ENCODE measurements around the gene DHRS7. TPM values are rescaled to one million over a fixed set of nuclear protein-coding genes. Genes with fewer than 3 reads are reported as not detected.

The DHRS7 gene
- polyA plus RNA-seq, 1 of the 3 experiments (the other 2 are of a cell fraction), result 88.7 TPM

DNA sequence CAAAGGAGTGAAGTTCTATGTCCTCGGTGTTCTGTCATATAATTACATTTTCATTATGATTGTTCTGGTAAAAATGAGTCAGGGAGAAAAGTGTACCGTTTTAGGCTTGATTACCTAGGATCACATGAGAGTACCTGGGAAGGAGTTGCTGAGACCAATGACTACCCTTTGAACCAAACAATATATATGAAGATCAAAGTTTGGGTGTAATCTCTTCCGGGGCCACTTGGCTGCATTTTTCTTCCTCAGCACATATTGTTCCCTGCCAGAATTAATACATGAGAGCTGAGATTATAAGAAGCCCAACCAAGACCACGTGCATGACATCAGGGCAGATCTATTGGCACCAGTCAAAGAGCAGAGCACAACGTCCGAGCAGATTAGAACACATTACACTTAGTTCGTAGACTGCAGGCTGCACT, 41.1 kb upstream of the DHRS7 start:
- H4K20me1 ChIP-seq (ENCODE audit: insufficient read depth), result no peaks in the 10 kb centered on the region
- no peak overlapping the region for H3K4me3 ChIP-seq (ENCODE audit: low read depth in 2 of 2, low read length in 1 of 2)
- TF ChIP-seq TAF1 (IDR thresholded peaks at IDR 0.05; ENCODE audit: borderline replicate concordance, low read depth, low read length), result no peak
- TF ChIP-seq FOXM1 (IDR thresholded peaks at IDR 0.05; ENCODE audit: low read depth), result no peak
- no peak for TF ChIP-seq RCOR1 (IDR thresholded peaks at IDR 0.05; ENCODE audit: low read length)
- no peak for TF ChIP-seq GABPA (IDR thresholded peaks at IDR 0.05; ENCODE audit: low read depth)
- no peak for TF ChIP-seq POLR2AphosphoS5 (IDR thresholded peaks at IDR 0.05; ENCODE audit: low read depth, low read length)
- no peaks in the 10 kb centered on the region for H3K9me3 ChIP-seq
- H2AFZ ChIP-seq (ENCODE audit: low read depth), result no peak overlapping the region
- H3K27me3 ChIP-seq (ENCODE audit: insufficient read depth), result no peaks in the 10 kb centered on the region; the same call in 1 of the 2 replicates
- peaks cover 0 to 4% of the 10 kb centered on the region in 2 experiments; a peak in 2 of 4 replicates for H3K4me1 ChIP-seq (ENCODE audit: control insufficient read depth in 1 of 2, insufficient read depth in 2 of 2, low read depth in 1 of 2, low read length in 1 of 2)
- CTCF ChIA-PET, result interaction anchor here (1.0 kb wide), 2 partner anchors 22 to 56 kb away, joined by 3 to 4 read pairs; no protein-coding TSS in a partner anchor
- H3K9ac ChIP-seq, result no peak overlapping the region
- H3F3A ChIP-seq (replicated peaks; ENCODE audit: insufficient read depth), result no peaks in the 10 kb centered on the region
- POLR2A ChIA-PET, result no interaction called here
- H3K9me2 ChIP-seq, result no peaks in the 10 kb centered on the region
- 45% methylated on average over 7 of the region's 7 CpGs for WGBS (ENCODE audit: low lambda C conversion rate)
- no peak overlapping the region for H3K27ac ChIP-seq (ENCODE audit: low read depth in 2 of 2, low read length in 1 of 2)
- no peaks in the 10 kb centered on the region for H3K79me2 ChIP-seq (ENCODE audit: insufficient read depth)
- DNase-seq, result no peak
- no peaks in the 10 kb centered on the region for H3K36me3 ChIP-seq (replicated peaks in 1 of 2; ENCODE audit: control insufficient read depth in 1 of 2, insufficient read depth in 2 of 2, low read length in 1 of 2)
- no peak overlapping the region for H3K4me2 ChIP-seq

DNA sequence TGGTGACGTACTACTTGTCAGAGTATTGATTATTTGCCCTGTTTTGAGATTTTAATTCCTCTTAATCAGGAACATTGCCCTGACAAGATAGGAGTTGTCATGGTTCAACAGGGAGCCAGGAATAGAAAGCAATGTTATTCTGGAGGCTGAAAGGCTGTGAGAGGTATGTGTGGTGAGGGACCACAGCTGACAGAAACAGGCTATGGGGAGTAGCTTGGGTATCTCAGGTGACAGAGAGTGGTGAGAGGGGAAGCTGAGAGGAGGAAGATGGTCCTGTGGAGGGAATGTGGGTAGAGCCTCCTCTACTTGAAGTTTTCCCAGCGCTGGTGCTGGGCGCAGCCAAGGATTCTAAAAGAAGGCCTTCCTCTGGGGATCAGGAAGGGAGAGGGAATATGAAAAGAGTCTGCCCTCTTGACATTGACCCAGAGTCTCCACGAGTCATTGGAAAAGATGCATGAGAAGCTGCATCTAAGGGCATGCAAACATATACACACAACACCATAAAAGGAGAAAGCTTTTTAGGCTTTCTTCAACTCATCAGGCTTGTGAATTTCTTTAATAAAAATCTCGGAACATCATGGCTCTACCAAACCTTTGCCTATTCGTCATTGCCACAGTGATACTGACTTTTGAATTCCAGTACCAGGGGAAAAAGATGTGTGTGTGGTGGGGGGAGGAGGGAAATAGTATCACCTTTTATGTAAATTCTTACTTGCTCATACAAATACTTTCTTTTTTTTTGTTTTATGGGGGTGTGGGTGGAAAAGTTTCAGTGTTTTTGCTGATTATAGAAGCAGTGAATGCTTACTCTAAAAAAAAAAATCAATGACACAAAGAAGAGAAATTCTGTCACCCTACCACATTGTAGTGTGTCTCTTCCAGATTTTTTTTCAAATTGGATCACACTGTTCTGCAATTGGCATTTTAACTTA, 39.9 kb upstream of the DHRS7 start:
- WGBS (ENCODE audit: low lambda C conversion rate), result 59% methylated on average over 6 of the region's 6 CpGs
- Histone ChIP-seq H3K4me3 (ENCODE audit: low read depth in 2 of 2, low read length in 1 of 2) (no peak overlapping the region), H3F3A (replicated peaks; ENCODE audit: insufficient read depth) (no peaks in the 10 kb centered on the region), H3K9me2 (no peaks in the 10 kb centered on the region), H3K4me2 (no peak overlapping the region), H2AFZ (ENCODE audit: low read depth) (no peak overlapping the region), H3K79me2 (ENCODE audit: insufficient read depth) (no peaks in the 10 kb centered on the region), H3K9ac (no peak overlapping the region), H3K4me1 (ENCODE audit: control insufficient read depth in 1 of 2, insufficient read depth in 2 of 2, low read depth in 1 of 2, low read length in 1 of 2) (peaks cover 0 to 4% of the 10 kb centered on the region in 2 experiments; a peak in 2 of 4 replicates), H4K20me1 (ENCODE audit: insufficient read depth) (no peaks in the 10 kb centered on the region), H3K9me3 (no peaks in the 10 kb centered on the region; the same call in 1 of the 2 replicates), H3K27ac (ENCODE audit: low read depth in 2 of 2, low read length in 1 of 2) (no peak overlapping the region), H3K27me3 (ENCODE audit: insufficient read depth) (no peaks in the 10 kb centered on the region; the same call in 1 of the 2 replicates), H3K36me3 (replicated peaks in 1 of 2; ENCODE audit: control insufficient read depth in 1 of 2, insufficient read depth in 2 of 2, low read length in 1 of 2) (no peaks in the 10 kb centered on the region)
- CTCF ChIA-PET, result interaction anchor here (1.0 kb wide), 2 partner anchors 20 to 58 kb away, joined by 3 to 4 read pairs; no protein-coding TSS in a partner anchor
- TF ChIP-seq ZBTB33 (IDR thresholded peaks at IDR 0.05; ENCODE audit: borderline replicate concordance, low read depth), result no peak
- TF ChIP-seq FOXJ3 (CRISPR knock-in tag; IDR thresholded peaks at IDR 0.05), result no peak
- no peak for TF ChIP-seq NRF1 (IDR thresholded peaks at IDR 0.05; ENCODE audit: low read depth, low read length)
- TF ChIP-seq USF2 (IDR thresholded peaks at IDR 0.05; ENCODE audit: borderline replicate concordance, low read depth, low read length), result no peak
- TF ChIP-seq CHD2 (IDR thresholded peaks at IDR 0.05; ENCODE audit: low read length, partially characterized antibody), result no peak
- TF ChIP-seq TEAD4 (IDR thresholded peaks at IDR 0.05; ENCODE audit: borderline replicate concordance, insufficient read depth), result no peak
- TF ChIP-seq POLR2AphosphoS5 (IDR thresholded peaks at IDR 0.05; ENCODE audit: low read depth, low read length), result no peak
- TF ChIP-seq MXI1 (IDR thresholded peaks at IDR 0.05; ENCODE audit: low read depth, low read length), result no peak
- TF ChIP-seq JUND (IDR thresholded peaks at IDR 0.05), result no peak
- TF ChIP-seq MAX (IDR thresholded peaks at IDR 0.05; ENCODE audit: low read depth), result no peak
- no peak for TF ChIP-seq TCF12 (IDR thresholded peaks at IDR 0.05)
- TF ChIP-seq YY1 (IDR thresholded peaks at IDR 0.05; ENCODE audit: low read depth), result no peak
- TF ChIP-seq, protein P1, sequence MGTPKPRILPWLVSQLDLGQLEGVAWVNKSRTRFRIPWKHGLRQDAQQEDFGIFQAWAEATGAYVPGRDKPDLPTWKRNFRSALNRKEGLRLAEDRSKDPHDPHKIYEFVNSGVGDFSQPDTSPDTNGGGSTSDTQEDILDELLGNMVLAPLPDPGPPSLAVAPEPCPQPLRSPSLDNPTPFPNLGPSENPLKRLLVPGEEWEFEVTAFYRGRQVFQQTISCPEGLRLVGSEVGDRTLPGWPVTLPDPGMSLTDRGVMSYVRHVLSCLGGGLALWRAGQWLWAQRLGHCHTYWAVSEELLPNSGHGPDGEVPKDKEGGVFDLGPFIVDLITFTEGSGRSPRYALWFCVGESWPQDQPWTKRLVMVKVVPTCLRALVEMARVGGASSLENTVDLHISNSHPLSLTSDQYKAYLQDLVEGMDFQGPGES (IDR thresholded peaks at IDR 0.05; ENCODE audit: low read depth, low read length), result no peak
- TF ChIP-seq RFX5 (IDR thresholded peaks at IDR 0.05; ENCODE audit: low read length), result no peak
- no peak for DNase-seq
- POLR2A ChIA-PET, result no interaction called here

Data from SK-N-SH (cell line).